Activated CD8-positive, alpha-beta T cell treated with anti-CD3 and anti-CD28 coated beads, Interleukin-2, amount 10 ng/mL, durations not matched to agents 7 days and 5 days (primary cell): Measurements from ENCODE around the gene SCCPDH. TPM values are rescaled to one million over a fixed set of nuclear protein-coding genes. Genes with fewer than 3 reads are reported as not detected.
A peak's percentile ranks its signal among the peaks of the same experiment; 100 is the strongest.
"Not testable (repeated sequence)": the region's sequence is repeated elsewhere in the genome, so short reads cannot be mapped to it uniquely, and the experiment has no call there.

Experiments used
- ATAC-seq: fragments of 150-1000 bp; cut with Tn5 transposase; one replicate; pipeline ENCODE4 v1.10.0; 2021; ENCODE audit warnings: moderate library complexity
- CTCF ChIA-PET: fragments of 350-600 bp; sonication (Branson Sonifier 250); formaldehyde crosslinking; loops from one replicate; lab custom pipeline; 2021; ENCODE audit warnings: antibody characterized with exemption; lab: Charles Lee
- POLR2A ChIA-PET: fragments of 350-600 bp; sonication (Branson Sonifier 250); formaldehyde crosslinking; loops from one replicate; lab custom pipeline; 2021; ENCODE audit warnings: antibody characterized with exemption; lab: Charles Lee
- DNase-seq: peaks from one replicate; pipeline ENCODE4 v3.0.0-alpha.2; 2020
- H3K27ac Mint-ChIP-seq: one replicate; pipeline ENCODE4 v1.8.0; 2021; ENCODE audit warnings: mild to moderate bottlenecking, mixed read lengths
- H3K27me3 Mint-ChIP-seq: one replicate; pipeline ENCODE4 v1.8.0; 2021; ENCODE audit warnings: low read depth, mixed read lengths
- H3K36me3 Mint-ChIP-seq: one replicate; pipeline ENCODE4 v1.8.0; 2021; ENCODE audit warnings: low read depth, mixed read lengths
- H3K4me1 Mint-ChIP-seq: one replicate; pipeline ENCODE4 v1.8.0; 2021; ENCODE audit warnings: low read depth, mixed read lengths
- H3K4me3 Mint-ChIP-seq: one replicate; pipeline ENCODE4 v1.8.0; 2021; ENCODE audit warnings: mild to moderate bottlenecking, mixed read lengths
- H3K9me3 Mint-ChIP-seq: one replicate; pipeline ENCODE4 v1.8.0; 2022; ENCODE audit warnings: mixed read lengths; ENCODE audit not compliant: insufficient read depth
- total RNA-seq, 2 experiments: library from RNA; stranded (reverse); gene quantifications; one replicate each; pipeline ENCODE4 v1.2.3, GENCODE V29; 2021

The SCCPDH gene
- total RNA-seq, 2 experiments from 2014 or later = 18.5 to 19.6 TPM

GRCh38 chr1:246690100-246690499 lies 34.1 kb upstream of the SCCPDH start:
- H3K27me3 Mint-ChIP-seq = no peaks in the 10 kb centered on the region
- peaks cover 11% of the 10 kb centered on the region for H3K9me3 Mint-ChIP-seq
- ChIA-PET POLR2A (interaction anchor here (0.6 kb wide), 1 partner anchor 1521 kb away, joined by 3 read pairs; no protein-coding TSS in a partner anchor), CTCF (interaction anchor here (0.7 to 2.1 kb wide), 7 partner anchors 8 to 92 kb away, joined by 3 to 22 read pairs (median 4); partner anchors contain the start of gene SCCPDH)
- no peak overlapping the region for H3K27ac Mint-ChIP-seq
- H3K36me3 Mint-ChIP-seq = peaks cover 5% of the 10 kb centered on the region
- no peak for DNase-seq
- no peak for ATAC-seq
- H3K4me3 Mint-ChIP-seq = no peak overlapping the region
- H3K4me1 Mint-ChIP-seq = no peaks in the 10 kb centered on the region

- DNase-seq = no peak
- ChIA-PET POLR2A (no interaction called here), CTCF (interaction anchor here (1.4 kb wide), 2 partner anchors 32 to 61 kb away, joined by 3 to 5 read pairs; partner anchors contain the start of gene SCCPDH)
- Mint-ChIP-seq H3K36me3 (peaks cover 5% of the 10 kb centered on the region), H3K9me3 (peaks cover 11% of the 10 kb centered on the region), H3K27me3 (no peaks in the 10 kb centered on the region), H3K4me1 (no peaks in the 10 kb centered on the region), H3K4me3 (no peak overlapping the region), H3K27ac (no peak overlapping the region)
- no peak for ATAC-seq
Observed at GRCh38 chr1:246691622-246692495, 32.4 kb upstream of the SCCPDH start.

DNA sequence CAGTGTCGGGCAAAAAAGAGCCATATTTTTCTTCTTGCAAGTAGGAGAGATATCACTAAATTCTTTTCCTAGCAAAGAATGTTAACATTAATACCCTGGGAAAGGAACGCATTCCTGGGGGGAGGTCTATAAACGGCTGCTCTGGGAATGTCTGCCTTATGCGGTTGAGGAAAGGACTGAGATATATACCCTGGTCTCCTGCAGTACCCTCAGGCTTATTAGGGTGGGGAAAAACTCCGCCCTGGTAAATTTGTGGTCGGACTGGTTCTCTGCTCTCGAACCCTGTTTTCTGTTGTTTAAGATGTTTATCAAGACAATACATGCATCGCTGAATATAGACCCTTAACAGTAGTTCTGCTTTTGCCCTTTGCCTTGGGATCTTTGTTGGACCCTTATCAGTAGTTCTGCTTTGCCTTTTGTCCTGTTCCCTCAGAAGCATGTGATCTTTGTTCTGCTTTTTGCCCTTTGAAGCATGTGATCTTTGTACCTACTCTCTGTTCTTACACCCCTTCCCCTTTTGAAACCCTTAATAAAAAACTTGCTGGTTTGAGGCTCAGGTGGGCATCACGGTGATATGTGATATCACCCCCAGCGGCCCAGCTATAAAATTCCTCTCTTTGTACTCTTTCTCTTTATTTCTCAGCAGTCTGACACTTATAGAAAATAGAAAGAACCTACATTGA lies 29.9 kb upstream of the SCCPDH start:
- H3K27ac Mint-ChIP-seq, CTCF ChIA-PET, H3K36me3 Mint-ChIP-seq, POLR2A ChIA-PET, ATAC-seq, H3K4me1 Mint-ChIP-seq, H3K4me3 Mint-ChIP-seq, H3K27me3 Mint-ChIP-seq, DNase-seq: not testable (repeated sequence)
- H3K9me3 Mint-ChIP-seq = peaks cover 11% of the 10 kb centered on the region

- Mint-ChIP-seq H3K9me3 (peaks cover 11% of the 10 kb centered on the region), H3K36me3 (peaks cover 5% of the 10 kb centered on the region), H3K4me3 (no peak overlapping the region), H3K27ac (no peak overlapping the region), H3K27me3 (no peaks in the 10 kb centered on the region), H3K4me1 (peaks cover 12% of the 10 kb centered on the region)
- POLR2A ChIA-PET = no interaction called here
- DNase-seq (no peak), ATAC-seq (no peak)
- CTCF ChIA-PET = interaction anchor here (1.9 kb wide), 1 partner anchor 15 kb away, joined by 8 read pairs; no protein-coding TSS in a partner anchor
Observed at GRCh38 chr1:246695136-246695535, 29.1 kb upstream of the SCCPDH start.

DNA sequence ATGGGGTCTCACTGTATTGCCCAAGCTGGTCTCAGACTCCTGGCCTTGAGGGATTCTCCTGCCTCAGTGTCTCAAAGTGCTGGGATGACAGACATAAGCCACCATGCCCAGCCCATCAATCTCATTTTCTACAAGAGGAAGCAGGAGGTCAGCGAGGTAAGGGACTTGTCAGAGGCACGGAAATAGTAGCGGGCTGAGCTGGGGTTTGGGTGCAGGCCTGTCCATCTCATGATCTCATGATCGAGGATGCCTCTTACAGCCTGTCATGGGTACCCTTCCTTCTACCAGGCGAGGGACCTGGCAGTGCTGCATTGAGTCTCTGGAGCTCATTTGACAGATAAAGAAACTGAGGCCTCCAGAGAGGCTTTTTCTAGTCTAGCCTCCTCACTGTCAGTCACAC lies 28.5 kb upstream of the SCCPDH start:
- H3K27me3 Mint-ChIP-seq = no peaks in the 10 kb centered on the region
- H3K4me1 Mint-ChIP-seq = peaks cover 12% of the 10 kb centered on the region
- ChIA-PET CTCF (interaction anchor here (1.3 to 1.9 kb wide), 2 partner anchors 15 to 117 kb away, joined by 3 to 8 read pairs; no protein-coding TSS in a partner anchor), POLR2A (no interaction called here)
- H3K9me3 Mint-ChIP-seq = peaks cover 11% of the 10 kb centered on the region
- peaks cover 5% of the 10 kb centered on the region for H3K36me3 Mint-ChIP-seq
- DNase-seq (no peak), ATAC-seq (no peak)
- H3K4me3 Mint-ChIP-seq = no peak overlapping the region
- no peak overlapping the region for H3K27ac Mint-ChIP-seq

GRCh38 chr1:246698466-246699094 lies 25.6 kb upstream of the SCCPDH start:
- ChIA-PET CTCF (interaction anchor here (1.4 kb wide), 1 partner anchor 9 kb away, joined by 5 read pairs; no protein-coding TSS in a partner anchor), POLR2A (no interaction called here)
- H3K9me3 Mint-ChIP-seq = peaks cover 7% of the 10 kb centered on the region
- no peak for DNase-seq
- H3K36me3 Mint-ChIP-seq = no peaks in the 10 kb centered on the region
- H3K4me1 Mint-ChIP-seq = peaks cover 12% of the 10 kb centered on the region
- peak; percentile 3 for ATAC-seq
- H3K4me3 Mint-ChIP-seq = peak overlapping the region; percentile 22
- H3K27ac Mint-ChIP-seq = peak overlapping the region; percentile 15
- H3K27me3 Mint-ChIP-seq = no peaks in the 10 kb centered on the region

DNA sequence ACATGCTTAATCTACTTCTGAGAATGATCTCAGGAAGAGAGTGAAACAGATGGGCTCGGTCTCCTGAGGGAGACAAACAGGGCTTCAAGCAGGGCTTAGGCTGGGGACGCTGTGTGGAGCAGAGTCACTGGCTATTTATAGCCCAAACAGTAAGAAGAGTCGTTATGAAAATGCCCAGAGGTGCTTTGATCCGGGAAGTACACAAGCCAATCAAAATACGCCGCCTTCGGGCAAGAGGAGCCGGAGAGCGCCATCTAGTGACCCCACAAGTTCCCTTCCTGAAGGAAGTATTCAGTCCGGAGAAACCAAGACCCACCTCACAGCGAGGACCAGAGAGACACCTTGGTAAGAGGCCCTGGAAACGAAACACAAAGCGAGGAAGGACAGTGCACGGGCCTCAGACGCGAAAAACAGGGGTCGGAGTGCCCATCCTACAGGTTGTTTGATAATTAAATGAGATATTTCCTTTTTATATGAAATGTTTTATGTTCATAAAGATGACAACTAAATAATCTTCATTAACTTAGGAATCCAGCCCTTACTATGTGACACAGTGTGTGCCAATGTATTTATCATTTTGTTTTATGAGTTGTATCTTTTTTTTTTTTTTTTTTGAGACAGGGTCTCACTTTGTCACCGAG lies 25.0 kb upstream of the SCCPDH start:
- ATAC-seq (peak; percentile 96), DNase-seq (peak; percentile 90)
- H3K36me3 Mint-ChIP-seq = no peaks in the 10 kb centered on the region
- H3K4me3 Mint-ChIP-seq = peak overlapping the region; percentile 22
- H3K4me1 Mint-ChIP-seq = peaks cover 14% of the 10 kb centered on the region
- POLR2A ChIA-PET = no interaction called here
- H3K9me3 Mint-ChIP-seq = peaks cover under 1% of the 10 kb centered on the region
- CTCF ChIA-PET = no interaction called here
- H3K27ac Mint-ChIP-seq = peak overlapping the region; percentile 15
- no peaks in the 10 kb centered on the region for H3K27me3 Mint-ChIP-seq

DNA sequence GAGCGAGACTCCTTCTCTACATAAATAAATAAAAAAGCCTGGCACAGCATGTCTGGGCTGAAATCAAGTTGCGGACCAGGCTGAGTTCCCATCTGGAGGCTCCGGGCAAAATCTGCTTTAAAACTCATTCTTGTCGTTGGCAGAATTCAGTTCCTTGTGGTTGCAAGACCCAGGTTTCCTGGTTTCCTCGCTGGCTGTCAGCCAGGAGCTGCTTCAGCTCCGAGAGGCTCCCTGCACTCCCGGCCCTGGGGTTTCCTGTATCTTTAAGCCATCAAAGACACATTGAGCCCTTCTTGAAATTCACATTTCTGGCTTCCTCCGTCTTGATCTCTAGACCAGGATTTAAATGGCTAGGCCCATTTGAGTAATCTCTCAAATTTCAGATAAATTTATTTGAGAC lies 20.6 kb upstream of the SCCPDH start:
- CTCF ChIA-PET = interaction anchor here (0.8 kb wide), 1 partner anchor 189 kb away, joined by 3 read pairs; no protein-coding TSS in a partner anchor
- peaks cover 24% of the 10 kb centered on the region for H3K4me1 Mint-ChIP-seq
- ATAC-seq = no peak

DNA sequence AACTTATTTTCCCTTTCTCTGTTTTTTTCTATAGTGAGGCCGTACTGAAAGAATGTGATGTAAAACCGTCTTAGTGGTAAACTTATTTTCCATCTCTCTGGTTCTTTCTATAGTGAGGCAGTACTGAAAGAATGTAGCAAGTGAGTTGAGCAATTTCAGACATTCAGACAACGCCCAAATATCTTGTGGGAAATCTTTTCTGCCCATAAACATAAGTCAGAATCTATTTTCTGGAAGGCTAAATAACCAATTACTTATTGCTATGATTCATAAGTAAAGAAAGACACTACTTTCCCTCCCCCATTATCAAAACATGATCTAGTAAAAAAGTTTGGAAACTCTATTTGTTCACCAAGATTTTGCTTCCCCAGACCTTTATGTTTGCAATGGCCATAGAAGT lies 18.8 kb upstream of the SCCPDH start:
- no peak for DNase-seq
- ChIA-PET POLR2A (no interaction called here), CTCF (no interaction called here)
- Mint-ChIP-seq H3K36me3 (no peaks in the 10 kb centered on the region), H3K27ac (no peak overlapping the region), H3K4me1 (peaks cover 30% of the 10 kb centered on the region), H3K27me3 (no peaks in the 10 kb centered on the region), H3K4me3 (no peak overlapping the region), H3K9me3 (no peaks in the 10 kb centered on the region)
- ATAC-seq = no peak

More for the DNA sequence above, 20.6 kb upstream of the SCCPDH start:
- H3K27ac Mint-ChIP-seq = no peak overlapping the region
- POLR2A ChIA-PET = no interaction called here
- H3K9me3 Mint-ChIP-seq = no peaks in the 10 kb centered on the region
- no peaks in the 10 kb centered on the region for H3K36me3 Mint-ChIP-seq
- no peak for DNase-seq
- no peak overlapping the region for H3K4me3 Mint-ChIP-seq
- H3K27me3 Mint-ChIP-seq = no peaks in the 10 kb centered on the region

DNA sequence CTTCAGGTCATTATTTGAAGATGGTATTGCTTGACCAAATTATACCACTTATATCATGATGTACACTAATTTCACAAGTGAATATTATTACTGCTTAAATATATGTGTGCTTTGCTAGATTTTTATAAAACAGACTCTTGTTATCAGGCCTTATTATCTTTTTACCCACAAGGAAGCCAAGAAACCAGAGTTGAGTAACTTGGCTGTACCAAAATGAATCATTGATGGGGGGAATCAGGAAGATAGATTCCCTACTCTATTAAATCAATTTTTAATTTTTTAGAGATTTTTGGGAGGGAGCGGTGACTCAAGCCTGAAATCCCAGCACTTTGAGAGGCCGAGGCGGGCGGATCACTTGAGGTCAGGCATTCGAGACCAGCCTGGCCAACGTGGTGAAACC lies 16.0 kb upstream of the SCCPDH start:
- ChIA-PET CTCF (interaction anchor here (0.8 kb wide), 1 partner anchor 19 kb away, joined by 3 read pairs; no protein-coding TSS in a partner anchor), POLR2A (no interaction called here)
- Mint-ChIP-seq H3K27ac (no peak overlapping the region), H3K4me1 (peaks cover 30% of the 10 kb centered on the region), H3K9me3 (no peaks in the 10 kb centered on the region), H3K27me3 (peaks cover 11% of the 10 kb centered on the region), H3K4me3 (no peak overlapping the region), H3K36me3 (no peaks in the 10 kb centered on the region)
- DNase-seq (no peak), ATAC-seq (no peak)

- Mint-ChIP-seq H3K27ac (no peak overlapping the region), H3K4me1 (peaks cover 28% of the 10 kb centered on the region), H3K27me3 (peaks cover 14% of the 10 kb centered on the region), H3K36me3 (no peaks in the 10 kb centered on the region), H3K4me3 (no peak overlapping the region), H3K9me3 (no peaks in the 10 kb centered on the region)
- ChIA-PET CTCF (interaction anchor here (1.0 to 2.3 kb wide), 3 partner anchors 9 to 45 kb away, joined by 3 to 8 read pairs (median 4); no protein-coding TSS in a partner anchor), POLR2A (no interaction called here)
- no peak for DNase-seq
- no peak for ATAC-seq
Observed at GRCh38 chr1:246709196-246709595, 15.0 kb upstream of the SCCPDH start.
